Fibroblast of lung (primary cell): Measurements from ENCODE around the gene OVOL1.

Experiments used
- EZH2 ChIP-seq: IDR thresholded peaks from 2 replicates; pipeline ENCODE4 v1.5.1; 2012; ENCODE audit warnings: low read length, control low read depth, mild to moderate bottlenecking; ENCODE audit errors: missing control alignments
- TF ChIP-seq, protein P1 (sequence below), 2 donors: IDR thresholded peaks in 1 of 2; conservative IDR thresholded peaks in 1 of 2; 1 replicate in 1 of 2; 2 replicates in 1 of 2; pipeline ENCODE4 v1.5.1; 2011 to 2012; ENCODE audit warnings: low read length in 2 of 2, control low read depth in 1 of 2, inconsistent platforms in 1 of 2, low read depth in 1 of 2, mild to moderate bottlenecking in 1 of 2

DNA sequence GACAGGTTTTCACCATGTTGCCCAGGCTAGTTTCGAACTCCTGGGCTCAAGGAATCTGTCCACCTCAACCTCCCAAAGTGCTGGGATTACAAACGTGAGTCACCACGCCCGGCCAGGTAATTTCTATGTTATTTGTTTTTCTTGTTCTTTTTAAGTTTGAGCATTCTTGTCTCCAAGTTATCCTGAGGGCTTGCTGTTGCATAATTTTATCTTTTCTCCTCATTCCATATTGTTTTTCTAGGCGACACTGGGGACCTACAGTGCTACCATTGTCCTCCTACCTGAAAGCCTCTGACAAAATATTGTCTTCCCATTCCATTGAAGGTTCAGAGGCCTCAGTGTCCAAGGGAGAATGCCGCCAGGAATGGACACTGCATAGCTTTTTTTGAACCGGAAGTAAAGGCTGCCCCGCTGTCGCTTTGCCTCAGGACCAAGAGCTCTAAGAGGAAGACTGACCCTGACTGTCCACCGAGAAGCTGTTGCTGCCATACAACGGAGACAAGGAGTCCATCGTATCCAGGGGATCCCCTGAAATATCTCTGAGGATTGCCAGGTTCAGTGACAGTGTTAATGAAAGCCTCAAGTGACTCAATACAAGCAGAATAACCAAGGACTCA, 15.8 kb upstream of the OVOL1 start:
- TF ChIP-seq, protein P1, sequence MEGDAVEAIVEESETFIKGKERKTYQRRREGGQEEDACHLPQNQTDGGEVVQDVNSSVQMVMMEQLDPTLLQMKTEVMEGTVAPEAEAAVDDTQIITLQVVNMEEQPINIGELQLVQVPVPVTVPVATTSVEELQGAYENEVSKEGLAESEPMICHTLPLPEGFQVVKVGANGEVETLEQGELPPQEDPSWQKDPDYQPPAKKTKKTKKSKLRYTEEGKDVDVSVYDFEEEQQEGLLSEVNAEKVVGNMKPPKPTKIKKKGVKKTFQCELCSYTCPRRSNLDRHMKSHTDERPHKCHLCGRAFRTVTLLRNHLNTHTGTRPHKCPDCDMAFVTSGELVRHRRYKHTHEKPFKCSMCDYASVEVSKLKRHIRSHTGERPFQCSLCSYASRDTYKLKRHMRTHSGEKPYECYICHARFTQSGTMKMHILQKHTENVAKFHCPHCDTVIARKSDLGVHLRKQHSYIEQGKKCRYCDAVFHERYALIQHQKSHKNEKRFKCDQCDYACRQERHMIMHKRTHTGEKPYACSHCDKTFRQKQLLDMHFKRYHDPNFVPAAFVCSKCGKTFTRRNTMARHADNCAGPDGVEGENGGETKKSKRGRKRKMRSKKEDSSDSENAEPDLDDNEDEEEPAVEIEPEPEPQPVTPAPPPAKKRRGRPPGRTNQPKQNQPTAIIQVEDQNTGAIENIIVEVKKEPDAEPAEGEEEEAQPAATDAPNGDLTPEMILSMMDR (conservative IDR thresholded peaks at IDR 0.05 in 1 of 2, IDR thresholded peaks at IDR 0.05 in 1 of 2; ENCODE audit: low read depth in 1 of 2, low read length in 2 of 2) = no peak
- TF ChIP-seq EZH2 = no peak
